SK-N-SH (cell line): ENCODE results near the gene PCSK2. TPM values are rescaled to one million over a fixed set of nuclear protein-coding genes. Genes with fewer than 3 reads are reported as not detected.

ENCODE experiments used
- CTCF ChIA-PET: fragments of 300-600, 350-600 bp; formaldehyde crosslinking; extraction: SDS; loops from one replicate; lab custom pipeline; 2021; lab: Yijun Ruan, JAX
- POLR2A ChIA-PET: fragments of 350-600 bp; sonication (Branson Sonifier 250); formaldehyde crosslinking; extraction: SDS; loops from one replicate; lab custom pipeline; 2020; ENCODE audit warnings: antibody characterized with exemption, inconsistent platforms; lab: Yijun Ruan, JAX
- DNase-seq: peaks from one replicate; pipeline ENCODE4 v3.0.0; 2012
- H2AFZ ChIP-seq: fragments of 200-600 bp; sonication (generic); 2 replicates; pipeline ENCODE4 v1.8.1; 2016; ENCODE audit warnings: antibody characterized with exemption, mild to moderate bottlenecking, low read depth
- H3F3A ChIP-seq: fragments of 200-600 bp; sonication (generic); replicated peaks from 2 replicates; pipeline ENCODE3; 2016; ENCODE audit warnings: antibody characterized with exemption, mild to moderate bottlenecking; ENCODE audit not compliant: insufficient read depth
- H3K27ac ChIP-seq, 2 experiments: fragments of 200-500 bp in 1 of 2; fragments of 200-600 bp in 1 of 2; sonication (Bioruptor generic) in 1 of 2; sonication (generic), shearing (Covaris generic) in 1 of 2; 2 replicates each; pipeline versions ENCODE4 v1.5.1 to v1.6.1; 2014 to 2016; ENCODE audit warnings: low read depth in 2 of 2, inconsistent platforms in 1 of 2, low read length in 1 of 2, mild to moderate bottlenecking in 1 of 2, mixed read lengths in 1 of 2
- H3K27me3 ChIP-seq: fragments of 200-600 bp; sonication (generic), shearing (Covaris generic); 2 replicates; pipeline ENCODE4 v1.6.1; 2016; ENCODE audit warnings: mixed run types; ENCODE audit not compliant: insufficient read depth
- H3K36me3 ChIP-seq, 2 experiments: fragments of 200-500 bp in 1 of 2; fragments of 200-600 bp in 1 of 2; sonication (Bioruptor generic) in 1 of 2; sonication (generic) in 1 of 2; replicated peaks in 1 of 2; 2 replicates each; pipeline versions ENCODE3 to v1.5.1; 2014 to 2016; ENCODE audit warnings: low read length in 1 of 2, mild to moderate bottlenecking in 1 of 2; ENCODE audit not compliant: insufficient read depth in 2 of 2, control insufficient read depth in 1 of 2
- H3K4me1 ChIP-seq, 2 experiments: fragments of 200-500 bp in 1 of 2; fragments of 200-600 bp in 1 of 2; sonication (Bioruptor generic) in 1 of 2; sonication (generic), shearing (Covaris generic) in 1 of 2; 2 replicates each; pipeline versions ENCODE4 v1.5.1 to v1.6.1; 2014 to 2016; ENCODE audit warnings: low read depth in 1 of 2, low read length in 1 of 2, mixed run types in 1 of 2; ENCODE audit not compliant: insufficient read depth in 2 of 2, control insufficient read depth in 1 of 2
- H3K4me2 ChIP-seq: fragments of 200-600 bp; sonication (generic), shearing (Covaris generic); 2 replicates; pipeline ENCODE4 v1.6.1; 2017; ENCODE audit warnings: mixed run types
- H3K4me3 ChIP-seq, 2 experiments: fragments of 200-500 bp in 1 of 2; fragments of 200-600 bp in 1 of 2; sonication (Bioruptor generic) in 1 of 2; sonication (generic), shearing (Covaris generic) in 1 of 2; 2 replicates each; pipeline versions ENCODE4 v1.5.1 to v1.8.1; 2014 to 2016; ENCODE audit warnings: low read depth in 2 of 2, inconsistent platforms in 1 of 2, low read length in 1 of 2, mild to moderate bottlenecking in 1 of 2, mixed read lengths in 1 of 2, moderate library complexity in 1 of 2
- H3K79me2 ChIP-seq: fragments of 200-600 bp; sonication (generic); 2 replicates; pipeline ENCODE4 v1.8.1; 2017; ENCODE audit warnings: mild to moderate bottlenecking; ENCODE audit not compliant: insufficient read depth
- H3K9ac ChIP-seq: fragments of 200-600 bp; sonication (generic); 2 replicates; pipeline ENCODE4 v1.6.1; 2017; ENCODE audit warnings: mixed run types
- H3K9me2 ChIP-seq: fragments of 200-600 bp; sonication (generic); 2 replicates; pipeline ENCODE4 v1.6.1; 2017; ENCODE audit warnings: mixed run types
- H3K9me3 ChIP-seq: fragments of 200-600 bp; sonication (generic); 2 replicates; pipeline ENCODE4 v1.6.1; 2017; ENCODE audit warnings: mixed run types, mild to moderate bottlenecking, moderate library complexity
- H4K20me1 ChIP-seq: fragments of 200-600 bp; sonication (generic); 2 replicates; pipeline ENCODE4 v1.6.1; 2017; ENCODE audit warnings: mild to moderate bottlenecking, mixed run types; ENCODE audit not compliant: insufficient read depth
- CHD2 ChIP-seq: fragments of 150-350 bp; IDR thresholded peaks from 2 replicates; pipeline ENCODE4 v1.6.1; 2018; ENCODE audit warnings: low read length; ENCODE audit not compliant: partially characterized antibody
- ELF1 ChIP-seq: IDR thresholded peaks from 2 replicates; pipeline ENCODE4 v1.4.0; 2012
- EP300 ChIP-seq, 2 experiments: IDR thresholded peaks; 2 replicates each; pipeline versions ENCODE4 v1.4.0 to v1.6.1; 2012; ENCODE audit warnings: borderline replicate concordance in 1 of 2, low read depth in 1 of 2, low read length in 1 of 2
- FOXJ3 ChIP-seq: sonication (generic); formaldehyde crosslinking; IDR thresholded peaks from 2 replicates; pipeline ENCODE4 v1.5.1; 2020; ENCODE audit warnings: mild to moderate bottlenecking, missing genetic modification reagents
- GABPA ChIP-seq: IDR thresholded peaks from 2 replicates; pipeline ENCODE4 v1.4.0; 2012; ENCODE audit warnings: low read depth, mild to moderate bottlenecking
- GATA2 ChIP-seq: sonication (generic); formaldehyde crosslinking; IDR thresholded peaks from 2 replicates; pipeline ENCODE4 v1.5.0; 2020; ENCODE audit warnings: mild to moderate bottlenecking, missing genetic modification reagents
- MAX ChIP-seq: IDR thresholded peaks from 2 replicates; pipeline ENCODE4 v1.4.0; 2012; ENCODE audit warnings: low read depth
- NFIC ChIP-seq: IDR thresholded peaks from 2 replicates; pipeline ENCODE4 v1.4.0; 2012; ENCODE audit warnings: borderline replicate concordance
- RAD21 ChIP-seq: IDR thresholded peaks from 2 replicates; pipeline ENCODE4 v1.6.1; 2012; ENCODE audit warnings: mild to moderate bottlenecking, low read length
- RCOR1 ChIP-seq: fragments of 150-350 bp; IDR thresholded peaks from 2 replicates; pipeline ENCODE4 v1.6.1; 2017; ENCODE audit warnings: antibody characterized with exemption, low read length
- RFX5 ChIP-seq: IDR thresholded peaks from 2 replicates; pipeline ENCODE4 v1.6.1; 2012; ENCODE audit warnings: mild to moderate bottlenecking, improper control_type of control experiment, low read length
- RXRA ChIP-seq: IDR thresholded peaks from 2 replicates; pipeline ENCODE4 v1.4.0; 2012; ENCODE audit warnings: low read depth, mild to moderate bottlenecking, borderline replicate concordance
- SIN3A ChIP-seq: IDR thresholded peaks from 2 replicates; pipeline ENCODE4 v1.6.1; 2012; ENCODE audit warnings: low read depth, mild to moderate bottlenecking, low read length, moderate library complexity, borderline replicate concordance
- SMC3 ChIP-seq: IDR thresholded peaks from 2 replicates; pipeline ENCODE4 v1.6.1; 2012; ENCODE audit warnings: low read depth, low read length, improper control_type of control experiment
- TAF1 ChIP-seq: IDR thresholded peaks from 2 replicates; pipeline ENCODE4 v1.6.1; 2012; ENCODE audit warnings: low read depth, mild to moderate bottlenecking, low read length, moderate library complexity, borderline replicate concordance
- TEAD4 ChIP-seq: IDR thresholded peaks from 2 replicates; pipeline ENCODE4 v1.4.0; 2012; ENCODE audit warnings: mild to moderate bottlenecking, borderline replicate concordance; ENCODE audit not compliant: insufficient read depth
- USF1 ChIP-seq: IDR thresholded peaks from 2 replicates; pipeline ENCODE4 v1.4.0; 2012; ENCODE audit warnings: low read depth, borderline replicate concordance
- USF2 ChIP-seq: fragments of 150-350 bp; IDR thresholded peaks from 2 replicates; pipeline ENCODE4 v1.6.1; 2017; ENCODE audit warnings: antibody characterized with exemption, low read length, low read depth, borderline replicate concordance
- ZBTB33 ChIP-seq: IDR thresholded peaks from 2 replicates; pipeline ENCODE4 v1.4.0; 2012; ENCODE audit warnings: low read depth, borderline replicate concordance
- WGBS: methylation state at CpG from one replicate; pipeline ENCODE4 v1.1.6; 2017; ENCODE audit warnings: low lambda C conversion rate; 5-methylcytosine and 5-hydroxymethylcytosine counted together
- polyA plus RNA-seq, 3 experiments: library from polyadenylated mRNA; depleted of rRNA; stranded (reverse); fragments of >200 nt; gene quantifications; 2 replicates each; pipeline ENCODE4 v1.2.3, GENCODE V29; 2012

The PCSK2 gene
- polyA plus RNA-seq, 1 of the 3 experiments (the other 2 are of a cell fraction), result not detected

GRCh38 chr20:17229256-17229655 is 2.4 kb downstream of the PCSK2 start:
- 67% methylated on average over 1 of the region's 1 CpG for WGBS
- CTCF ChIA-PET, result no interaction called here

More at GRCh38 chr20:17229256-17229655, 2.4 kb downstream of the PCSK2 start:
- Histone ChIP-seq H3K9ac (no peak overlapping the region), H3K27ac (no peak overlapping the region), H3K9me2 (no peaks in the 10 kb centered on the region), H3K9me3 (no peaks in the 10 kb centered on the region), H3K4me3 (no peak overlapping the region), H2AFZ (no peak overlapping the region), H3K79me2 (no peaks in the 10 kb centered on the region), H4K20me1 (no peaks in the 10 kb centered on the region), H3K4me2 (no peak overlapping the region), H3K36me3 (no peaks in the 10 kb centered on the region), H3K4me1 (peaks cover 0 to 14% of the 10 kb centered on the region in 2 experiments; a peak in 1 of 4 replicates), H3K27me3 (no peaks in the 10 kb centered on the region; the same call in 1 of the 2 replicates), H3F3A (no peaks in the 10 kb centered on the region)
- no peak for TF ChIP-seq GATA2 (CRISPR knock-in tag)
- no peak for TF ChIP-seq RXRA
- TF ChIP-seq RFX5, result no peak
- TF ChIP-seq MAX, result no peak
- no peak for TF ChIP-seq ZBTB33
- no peak for TF ChIP-seq ELF1
- TF ChIP-seq GABPA, result no peak
- no peak for TF ChIP-seq USF2
- TF ChIP-seq SIN3A, result no peak
- no peak for TF ChIP-seq NFIC
- no peak for TF ChIP-seq TAF1
- TF ChIP-seq FOXJ3, result no peak
- TF ChIP-seq CHD2, result no peak
- TF ChIP-seq USF1, result no peak
- no peak for TF ChIP-seq TEAD4
- no peak for TF ChIP-seq RCOR1
- TF ChIP-seq EP300 (IDR thresholded peaks at IDR 0.05; ENCODE audit: borderline replicate concordance in 1 of 2, low read depth in 1 of 2, low read length in 1 of 2), result no peak
- no peak for TF ChIP-seq SMC3
- TF ChIP-seq RAD21, result no peak
- POLR2A ChIA-PET, result no interaction called here
- DNase-seq, result no peak
